ENCODE results near the gene TCF7L1.

GRCh38 chr2:85253890-85254289 is 120.7 kb downstream of the TCF7L1 start:
- no peak for TF ChIP-seq EZH2 (IDR thresholded peaks at IDR 0.05; ENCODE audit: insufficient read depth, low read length)
- TF ChIP-seq, protein P1, sequence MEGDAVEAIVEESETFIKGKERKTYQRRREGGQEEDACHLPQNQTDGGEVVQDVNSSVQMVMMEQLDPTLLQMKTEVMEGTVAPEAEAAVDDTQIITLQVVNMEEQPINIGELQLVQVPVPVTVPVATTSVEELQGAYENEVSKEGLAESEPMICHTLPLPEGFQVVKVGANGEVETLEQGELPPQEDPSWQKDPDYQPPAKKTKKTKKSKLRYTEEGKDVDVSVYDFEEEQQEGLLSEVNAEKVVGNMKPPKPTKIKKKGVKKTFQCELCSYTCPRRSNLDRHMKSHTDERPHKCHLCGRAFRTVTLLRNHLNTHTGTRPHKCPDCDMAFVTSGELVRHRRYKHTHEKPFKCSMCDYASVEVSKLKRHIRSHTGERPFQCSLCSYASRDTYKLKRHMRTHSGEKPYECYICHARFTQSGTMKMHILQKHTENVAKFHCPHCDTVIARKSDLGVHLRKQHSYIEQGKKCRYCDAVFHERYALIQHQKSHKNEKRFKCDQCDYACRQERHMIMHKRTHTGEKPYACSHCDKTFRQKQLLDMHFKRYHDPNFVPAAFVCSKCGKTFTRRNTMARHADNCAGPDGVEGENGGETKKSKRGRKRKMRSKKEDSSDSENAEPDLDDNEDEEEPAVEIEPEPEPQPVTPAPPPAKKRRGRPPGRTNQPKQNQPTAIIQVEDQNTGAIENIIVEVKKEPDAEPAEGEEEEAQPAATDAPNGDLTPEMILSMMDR (IDR thresholded peaks at IDR 0.05; ENCODE audit: insufficient read depth, low read depth, low read length) = no peak

All from astrocyte (in vitro differentiated cells and primary cell).